ENCODE measurements around the gene C11orf71. TPM values are rescaled to one million over a fixed set of nuclear protein-coding genes. Genes with fewer than 3 reads are reported as not detected.

Gene C11orf71
- total RNA-seq, 1 experiment from 2014 or later: 6.2 TPM

GRCh38 chr11:114362958-114363357 is 37.4 kb downstream of the C11orf71 start:
- in situ Hi-C loops (cut with HindIII; ENCODE audit: low pct_unique_long_range_greater_than_20kb, low sequenced_read_pairs): no loop called here
- CTCF ChIA-PET: no interaction called here

GRCh38 chr11:114362326-114362725 is 38.0 kb downstream of the C11orf71 start:
- POLR2A ChIA-PET: interaction anchor here (0.5 kb wide), 1 partner anchor 1159 kb away, joined by 3 read pairs; no protein-coding TSS in a partner anchor
- BruUV-seq (replicated peaks): no TSS peak

More at GRCh38 chr11:114362958-114363357, 37.4 kb downstream of the C11orf71 start:
- TF ChIP-seq CTCF (IDR thresholded peaks at IDR 0.05): no peak
- TF ChIP-seq SIN3A (IDR thresholded peaks at IDR 0.05; ENCODE audit: borderline replicate concordance, insufficient read depth, low read depth, low read length): no peak
- TF ChIP-seq POLR2AphosphoS5 (IDR thresholded peaks at IDR 0.05; ENCODE audit: low read depth, low read length): no peak
- no peak for TF ChIP-seq REST (IDR thresholded peaks at IDR 0.05; ENCODE audit: insufficient read depth in 1 of 2, low read depth in 2 of 2, low read length in 1 of 2)
- no peak for TF ChIP-seq TCF7L2 (IDR thresholded peaks at IDR 0.05; ENCODE audit: low read depth, low read length)
- no peak overlapping the region for H3K27ac ChIP-seq (ENCODE audit: low read length)
- peaks cover 18% of the 10 kb centered on the region for H3K27me3 ChIP-seq (ENCODE audit: control insufficient read depth, insufficient read depth, low read length)
- H3K4me1 ChIP-seq (ENCODE audit: control insufficient read depth, insufficient read depth, low read length): no peaks in the 10 kb centered on the region
- POLR2A ChIA-PET: no interaction called here
- ATAC-seq (no peak), DNase-seq (ENCODE audit: low read depth, low spot score) (no peak)
- no peaks in the 10 kb centered on the region for H3K36me3 ChIP-seq (ENCODE audit: control insufficient read depth, insufficient read depth, low read length)
- no peaks in the 10 kb centered on the region for H3K9me3 ChIP-seq (ENCODE audit: control insufficient read depth, insufficient read depth, low read depth, low read length)
- intact Hi-C loops (cut with micrococcal nuclease; ENCODE audit: unreplicated experiment): no loop called here
- no TSS peak for BruUV-seq (replicated peaks)
- no peak overlapping the region for H3K4me3 ChIP-seq (ENCODE audit: low read depth in 2 of 2, low read length in 2 of 2)

More at GRCh38 chr11:114362326-114362725, 38.0 kb downstream of the C11orf71 start:
- in situ Hi-C loops (cut with HindIII; ENCODE audit: low pct_unique_long_range_greater_than_20kb, low sequenced_read_pairs): no loop called here
- no peak for ATAC-seq
- H3K4me3 ChIP-seq (ENCODE audit: low read depth in 2 of 2, low read length in 2 of 2): no peak overlapping the region
- intact Hi-C loops (cut with micrococcal nuclease; ENCODE audit: unreplicated experiment): no loop called here
- H3K27me3 ChIP-seq (ENCODE audit: control insufficient read depth, insufficient read depth, low read length): peaks cover 15% of the 10 kb centered on the region
- no peak for DNase-seq (ENCODE audit: low read depth, low spot score)
- no peaks in the 10 kb centered on the region for H3K9me3 ChIP-seq (ENCODE audit: control insufficient read depth, insufficient read depth, low read depth, low read length)
- TF ChIP-seq CTCF (IDR thresholded peaks at IDR 0.05): no peak
- TF ChIP-seq TCF7L2 (IDR thresholded peaks at IDR 0.05; ENCODE audit: low read depth, low read length): no peak
- TF ChIP-seq SIN3A (IDR thresholded peaks at IDR 0.05; ENCODE audit: borderline replicate concordance, insufficient read depth, low read depth, low read length): no peak
- no peak for TF ChIP-seq REST (IDR thresholded peaks at IDR 0.05; ENCODE audit: insufficient read depth in 1 of 2, low read depth in 2 of 2, low read length in 1 of 2)
- no peak for TF ChIP-seq POLR2AphosphoS5 (IDR thresholded peaks at IDR 0.05; ENCODE audit: low read depth, low read length)
- H3K36me3 ChIP-seq (ENCODE audit: control insufficient read depth, insufficient read depth, low read length): no peaks in the 10 kb centered on the region
- H3K27ac ChIP-seq (ENCODE audit: low read length): no peak overlapping the region
- H3K4me1 ChIP-seq (ENCODE audit: control insufficient read depth, insufficient read depth, low read length): no peaks in the 10 kb centered on the region
- CTCF ChIA-PET: interaction anchor here (0.6 kb wide), 1 partner anchor 31 kb away, joined by 3 read pairs; no protein-coding TSS in a partner anchor

All from Panc1 (cell line).